Renal cortex interstitium (tissue), 11 donors: ENCODE results near the gene TNFRSF21. TPM values are rescaled to one million over a fixed set of nuclear protein-coding genes. Genes with fewer than 3 reads are reported as not detected.
"Not testable (repeated sequence)": the region's sequence is repeated elsewhere in the genome, so short reads cannot be mapped to it uniquely, and the experiment has no call there.

Experiments used
- DNase-seq, 11 donors: peaks; one replicate each; pipeline ENCODE4 v3.0.0-alpha.2; 2013; ENCODE audit warnings: low read depth in 9 of 11, low spot score in 4 of 11; ENCODE audit errors: extremely low read depth in 1 of 11
- polyA plus RNA-seq, 3 donors: library from polyadenylated mRNA; unstranded; fragments of 120-200 nt; gene quantifications; one replicate each; pipeline ENCODE4 v1.2.1, GENCODE V29; 2013; ENCODE audit not compliant: insufficient read length in 3 of 3

Gene TNFRSF21
- polyA plus RNA-seq, 3 donors, result 29.1 to 37.6 (median 34.8) TPM

- no peak for DNase-seq
These were observed 26.6 kb upstream of the TNFRSF21 start for GRCh38 chr6:47336334-47336733.

- no peak for DNase-seq
These were observed 25.8 kb upstream of the TNFRSF21 start for GRCh38 chr6:47335466-47335865.

GRCh38 chr6:47334334-47334733, 24.6 kb upstream of the TNFRSF21 start:
- no peak for DNase-seq

GRCh38 chr6:47328606-47329005, 18.9 kb upstream of the TNFRSF21 start:
- not testable (repeated sequence) for DNase-seq

- DNase-seq, result not testable (repeated sequence)
These were observed 18.4 kb upstream of the TNFRSF21 start for GRCh38 chr6:47328139-47328538.

- DNase-seq, result no peak
These were observed 14.2 kb upstream of the TNFRSF21 start for GRCh38 chr6:47323887-47324286.

- no peak for DNase-seq
These were observed 13.6 kb upstream of the TNFRSF21 start for GRCh38 chr6:47323321-47323720.

GRCh38 chr6:47321577-47321976, 11.9 kb upstream of the TNFRSF21 start:
- no peak for DNase-seq

- no peak for DNase-seq
These were observed 10.2 kb upstream of the TNFRSF21 start for GRCh38 chr6:47319867-47320266.

- DNase-seq, result no peak
These were observed 9.7 kb upstream of the TNFRSF21 start for GRCh38 chr6:47319382-47319781.

GRCh38 chr6:47318236-47318989, 8.7 kb upstream of the TNFRSF21 start:
- no peak for DNase-seq

- not testable (repeated sequence) for DNase-seq
These were observed 5.5 kb upstream of the TNFRSF21 start for GRCh38 chr6:47315181-47315580.

- DNase-seq, result no peak
These were observed 401 bp upstream of the TNFRSF21 start for GRCh38 chr6:47310131-47310480.

- peak in 6 of 11 donors; percentile 17 to 43 (median 32) for DNase-seq
These were observed 984 bp downstream of the TNFRSF21 start for GRCh38 chr6:47308552-47309290.

- peak in 1 of 11 donors; percentile 6 for DNase-seq
These were observed 1.5 kb downstream of the TNFRSF21 start for GRCh38 chr6:47308198-47308517.

- no peak for DNase-seq
These were observed 2.1 kb downstream of the TNFRSF21 start for GRCh38 chr6:47307362-47308197.

- no peak for DNase-seq
These were observed 2.8 kb downstream of the TNFRSF21 start for GRCh38 chr6:47306887-47307286.

- DNase-seq, result no peak
These were observed 5.8 kb downstream of the TNFRSF21 start for GRCh38 chr6:47303861-47304260.

GRCh38 chr6:47303342-47303741, 6.4 kb downstream of the TNFRSF21 start:
- no peak for DNase-seq

- no peak for DNase-seq
These were observed 7.7 kb downstream of the TNFRSF21 start for GRCh38 chr6:47302043-47302442.
